ENCODE results near the gene RABL6.
"Not testable (repeated sequence)": the region's sequence is repeated elsewhere in the genome, so short reads cannot be mapped to it uniquely, and the experiment has no call there.

RABL6 gene

DNA sequence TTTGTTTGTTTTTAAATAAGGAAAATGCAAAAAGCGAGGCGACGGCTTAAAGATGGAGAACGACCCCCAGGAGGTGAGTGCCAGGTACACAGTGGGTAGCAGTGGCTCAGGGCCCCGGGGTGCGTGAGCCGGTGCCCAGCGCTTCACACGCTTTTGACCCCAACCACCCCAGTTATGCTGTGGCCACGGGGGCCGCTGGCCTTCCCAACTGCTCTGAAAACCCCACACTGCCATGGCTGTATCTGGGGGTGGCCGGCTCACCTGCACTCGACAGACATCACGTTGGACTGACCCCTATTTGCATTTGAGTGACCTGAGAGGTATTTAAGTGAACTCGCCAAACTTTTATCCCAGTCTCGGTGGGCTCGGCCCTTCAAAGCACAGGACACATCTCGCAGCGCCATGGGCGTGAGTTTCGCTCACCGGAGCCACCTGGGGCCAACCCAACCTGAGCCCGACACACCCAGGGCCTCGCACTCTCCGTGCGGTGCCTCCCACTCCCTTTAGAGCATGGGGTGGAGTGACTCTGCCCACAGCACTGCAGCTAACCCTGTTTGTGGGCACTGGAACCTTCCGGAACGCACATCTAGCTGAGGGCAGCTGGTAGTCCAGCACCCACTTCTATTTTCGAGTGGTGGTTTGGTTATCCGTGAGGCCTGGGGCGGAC, 20.9 kb downstream of the RABL6 start:
- intact Hi-C loops (cut with DNase I) = no loop called here

DNA sequence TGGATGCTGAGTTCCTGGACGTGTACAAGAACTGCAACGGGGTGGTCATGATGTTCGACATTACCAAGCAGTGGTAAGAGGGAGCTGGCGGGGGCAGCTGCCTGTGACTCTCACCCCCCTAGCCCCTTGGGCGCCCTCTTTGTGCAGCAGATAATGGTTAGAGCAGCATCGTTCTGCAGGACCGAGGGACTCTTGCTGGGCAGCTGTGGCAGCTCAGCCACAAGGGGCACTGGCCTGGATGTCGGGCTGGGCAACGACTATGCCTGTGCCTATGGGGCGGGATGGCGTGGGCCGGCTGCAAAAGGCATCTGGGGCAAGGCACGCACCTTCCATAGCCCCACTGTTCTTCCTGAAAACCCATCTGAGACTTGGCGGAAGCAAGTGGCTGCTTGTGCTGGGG, 21.7 kb downstream of the RABL6 start:
- intact Hi-C loops (cut with DNase I) = no loop called here
- no peak for DNase-seq

More for the DNA sequence above, 20.9 kb downstream of the RABL6 start:
- DNase-seq = peak in 2 of 10 donors; percentile 4 to 66

- intact Hi-C loops (cut with DNase I) = no loop called here
- DNase-seq = peak in 2 of 10 donors; percentile 27 to 87
Observed at GRCh38 chr9:136829981-136830885, 22.5 kb downstream of the RABL6 start.

DNA sequence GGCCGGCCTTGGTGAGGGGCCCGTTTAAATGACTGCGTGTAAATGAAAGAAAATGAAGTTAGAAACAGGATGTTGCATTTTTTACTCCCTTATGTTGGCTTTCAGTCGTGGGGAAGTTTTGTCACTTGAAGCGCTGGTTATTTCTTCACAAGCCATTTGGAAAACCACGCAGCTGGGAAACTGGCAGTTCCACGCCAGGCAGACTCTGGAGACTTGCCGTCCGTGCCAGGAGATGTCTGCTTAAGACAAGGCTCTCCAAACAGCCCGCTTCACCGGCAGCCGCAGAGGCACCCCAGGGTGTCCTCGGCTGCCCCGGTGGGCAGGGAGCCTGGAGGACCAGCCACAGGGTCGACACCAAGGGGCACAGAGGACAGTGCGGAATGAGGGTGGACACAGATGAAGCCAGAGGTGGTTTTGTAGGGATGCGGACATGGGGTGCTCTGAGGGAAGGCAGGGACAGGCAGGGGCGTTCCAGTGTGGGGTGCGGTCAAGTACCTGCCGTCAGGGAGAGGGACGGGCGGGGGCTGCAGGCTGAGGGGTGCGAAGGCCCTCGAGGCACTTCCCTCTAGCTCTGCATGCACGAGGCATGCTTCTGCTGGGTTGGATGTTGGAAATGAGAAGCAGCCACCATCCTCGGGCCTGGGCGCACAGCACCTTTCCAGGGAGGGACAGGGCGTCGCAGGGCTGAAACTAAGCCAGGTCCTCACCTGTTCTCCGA, 23.4 kb downstream of the RABL6 start:
- DNase-seq = peak in 2 of 10 donors; percentile 69 to 86
- intact Hi-C loops (cut with DNase I) = no loop called here

GRCh38 chr9:136831720-136832104, 24.0 kb downstream of the RABL6 start:
- peak in 1 of 10 donors; percentile 5 for DNase-seq
- intact Hi-C loops (cut with DNase I) = no loop called here

- DNase-seq = peak in 1 of 10 donors; percentile 57
- intact Hi-C loops (cut with DNase I) = no loop called here
Observed at GRCh38 chr9:136832581-136832980, 24.8 kb downstream of the RABL6 start.

DNA sequence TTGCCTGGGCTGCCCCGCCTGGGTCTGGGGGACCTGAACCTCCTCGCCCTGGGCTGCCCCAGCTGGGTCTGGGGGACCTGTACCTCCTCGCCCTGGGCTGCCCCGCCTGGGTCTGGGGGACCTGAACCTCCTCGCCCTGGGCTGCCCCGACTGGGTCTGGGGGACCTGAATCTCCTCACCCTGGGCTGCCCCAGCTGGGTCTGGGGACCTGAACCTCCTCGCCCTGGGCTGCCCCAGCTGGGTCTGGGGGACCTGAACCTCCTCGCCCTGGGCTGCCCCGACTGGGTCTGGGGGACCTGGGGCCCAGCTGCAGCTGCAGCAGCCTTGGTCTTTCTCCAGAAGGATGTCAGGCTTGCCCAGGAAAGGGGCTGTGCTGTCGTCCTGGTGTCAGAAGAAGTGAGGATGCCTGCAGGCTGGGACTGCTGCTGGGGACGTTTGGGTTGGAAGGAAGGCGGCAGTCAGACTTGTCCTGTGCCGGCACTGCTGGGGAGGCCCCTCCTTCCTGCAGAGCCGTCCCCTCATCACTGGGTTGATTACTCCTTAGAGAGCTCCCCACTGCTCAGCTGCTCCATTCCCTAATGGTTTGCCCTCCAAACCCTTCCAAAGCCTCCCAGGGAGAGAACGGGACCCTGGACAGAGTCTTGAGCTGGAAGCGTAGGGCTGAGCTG, 25.8 kb downstream of the RABL6 start:
- intact Hi-C loops (cut with DNase I); DNase-seq: not testable (repeated sequence)

- intact Hi-C loops (cut with DNase I) = no loop called here
- DNase-seq = no peak
Observed at GRCh38 chr9:136835162-136835931, 27.6 kb downstream of the RABL6 start.

DNA sequence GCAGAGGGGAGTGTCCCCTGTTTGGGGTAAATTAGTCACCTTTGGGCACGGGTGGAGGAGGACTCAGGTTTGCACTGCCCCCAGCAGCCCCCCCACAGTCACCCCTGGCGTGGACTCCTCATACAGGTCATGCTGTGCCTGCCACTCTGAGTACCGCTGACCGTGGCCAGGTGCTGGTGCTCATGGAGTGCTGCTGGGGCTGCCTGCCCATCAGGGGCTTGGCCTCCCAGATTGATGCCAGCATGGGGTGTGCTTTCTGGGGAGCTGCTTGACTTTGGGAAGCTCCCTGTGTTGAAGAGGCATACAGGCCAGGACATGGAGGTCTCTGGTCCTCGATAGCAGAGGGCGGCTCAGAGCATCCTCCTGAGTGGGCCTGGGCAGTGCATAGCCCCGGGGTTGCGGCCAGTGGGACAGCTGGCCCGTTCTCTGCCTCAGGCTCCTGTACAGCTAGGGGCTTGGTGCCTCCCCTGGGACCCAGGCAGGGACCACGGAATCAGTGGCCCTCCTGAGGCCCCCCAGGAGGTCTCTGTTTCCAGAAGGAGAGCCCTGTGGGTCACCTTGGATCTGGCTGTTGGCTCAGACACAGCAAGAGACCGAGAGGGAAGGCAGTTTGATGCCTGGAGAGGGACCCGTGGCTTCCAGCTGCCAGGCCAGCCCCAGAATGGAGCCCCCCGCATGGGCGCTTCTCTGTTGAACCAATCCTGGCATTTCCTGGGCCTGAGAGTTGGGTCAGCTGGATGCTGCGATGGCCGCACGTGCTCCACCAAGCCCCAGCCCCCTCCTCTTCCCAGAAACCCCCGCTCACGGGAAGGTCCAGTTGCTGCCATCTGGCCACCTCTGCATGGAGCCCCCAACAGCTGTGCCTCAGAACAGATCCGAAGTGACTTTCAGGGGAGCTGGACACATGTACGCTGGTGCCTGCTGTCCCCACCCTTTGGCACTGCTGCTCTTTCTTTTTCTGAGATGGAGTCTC, 28.5 kb downstream of the RABL6 start:
- intact Hi-C loops (cut with DNase I) = no loop called here
- no peak for DNase-seq

GRCh38 chr9:136837146-136837855, 29.6 kb downstream of the RABL6 start:
- intact Hi-C loops (cut with DNase I) = no loop called here
- DNase-seq = no peak

GRCh38 chr9:136837856-136838277, 30.1 kb downstream of the RABL6 start:
- intact Hi-C loops (cut with DNase I); DNase-seq: not testable (repeated sequence)

- DNase-seq = no peak
- intact Hi-C loops (cut with DNase I) = no loop called here
Observed at GRCh38 chr9:136838314-136839228, 30.8 kb downstream of the RABL6 start.

- DNase-seq = no peak
- intact Hi-C loops (cut with DNase I) = loop anchor here (5.0 to 10.0 kb wide), 3 partner anchors 32 to 105 kb away; partner anchors contain the start of genes C8G, FBXW5, RABL6 and TMEM141
Observed at GRCh38 chr9:136839229-136840139, 31.7 kb downstream of the RABL6 start.

DNA sequence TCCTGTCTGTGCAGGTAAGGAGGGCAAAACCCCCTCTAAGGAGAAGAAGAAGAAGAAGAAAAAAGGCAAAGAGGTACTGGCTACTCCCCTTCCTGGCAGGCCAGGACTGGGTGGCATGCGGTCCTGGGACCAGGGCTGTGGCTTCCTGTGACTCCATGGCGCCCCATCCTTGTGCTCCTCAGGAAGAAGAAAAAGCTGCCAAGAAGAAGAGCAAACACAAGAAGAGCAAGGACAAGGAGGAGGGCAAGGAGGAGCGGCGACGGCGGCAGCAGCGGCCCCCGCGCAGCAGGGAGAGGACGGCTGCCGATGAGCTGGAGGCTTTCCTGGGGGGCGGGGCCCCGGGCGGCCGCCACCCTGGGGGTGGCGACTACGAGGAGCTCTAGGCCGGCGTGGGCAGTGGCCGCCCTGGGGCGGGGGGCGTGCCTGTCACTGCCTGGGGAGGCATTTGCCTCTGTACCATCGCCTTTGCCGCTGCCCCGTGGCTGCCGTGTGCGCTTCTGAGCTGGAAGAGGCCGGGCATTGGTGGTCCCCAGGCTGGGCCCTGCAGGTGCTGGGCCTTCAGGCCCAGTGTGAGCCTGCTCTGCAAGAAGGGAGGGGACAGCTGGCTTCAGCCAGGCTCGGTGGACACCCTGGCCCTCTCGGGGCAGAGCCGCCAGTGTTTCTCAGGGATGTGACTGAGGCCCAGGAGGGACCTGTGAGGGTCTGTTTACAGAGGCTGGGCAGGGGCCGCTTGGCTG, 32.6 kb downstream of the RABL6 start:
- no peak for DNase-seq
- intact Hi-C loops (cut with DNase I) = loop anchor here (5.0 to 10.0 kb wide), 3 partner anchors 33 to 104 kb away; partner anchors contain the start of genes C8G, FBXW5, RABL6 and TMEM141
